PC-3 (cell line): ENCODE measurements around the gene KCNJ5.

Experiments used
- CTCF ChIP-seq: fragments of 300-600 bp; sonication (generic); conservative IDR thresholded peaks from 2 replicates; pipeline ENCODE4 v1.5.1; 2017; ENCODE audit warnings: antibody characterized with exemption, low read depth, mild to moderate bottlenecking, low read length
- EZH2 ChIP-seq: fragments of 300-600 bp; sonication (generic); IDR thresholded peaks from one replicate; pipeline ENCODE4 v1.6.1; 2017; ENCODE audit warnings: antibody characterized with exemption, mild to moderate bottlenecking, low read length; ENCODE audit not compliant: unreplicated experiment
- EZH2phosphoT487 ChIP-seq: fragments of 300-600 bp; sonication (generic); IDR thresholded peaks from 2 replicates; pipeline ENCODE4 v1.6.1; 2018; ENCODE audit warnings: mild to moderate bottlenecking, antibody characterized with exemption, low read length, borderline replicate concordance

- no peak for TF ChIP-seq CTCF
- TF ChIP-seq EZH2 = no peak
- TF ChIP-seq EZH2phosphoT487 = no peak
Measured at GRCh38 chr11:128856241-128856640, 34.9 kb upstream of the KCNJ5 start.
